ENCODE data around the gene MPRIP.

- TF ChIP-seq CTCF (IDR thresholded peaks at IDR 0.05; ENCODE audit: poor library complexity) (no peak), EZH2 (IDR thresholded peaks at IDR 0.05; ENCODE audit: borderline replicate concordance) (no peak)
Measured at GRCh38 chr17:17081304-17081940, 39.2 kb downstream of the MPRIP start.
